Measurements from ENCODE around the gene ZNF668. TPM values are rescaled to one million over a fixed set of nuclear protein-coding genes. Genes with fewer than 3 reads are reported as not detected.

ZNF668 gene
- total RNA-seq, 2 experiments from 2014 or later = 9.5 to 10.1 TPM

DNA sequence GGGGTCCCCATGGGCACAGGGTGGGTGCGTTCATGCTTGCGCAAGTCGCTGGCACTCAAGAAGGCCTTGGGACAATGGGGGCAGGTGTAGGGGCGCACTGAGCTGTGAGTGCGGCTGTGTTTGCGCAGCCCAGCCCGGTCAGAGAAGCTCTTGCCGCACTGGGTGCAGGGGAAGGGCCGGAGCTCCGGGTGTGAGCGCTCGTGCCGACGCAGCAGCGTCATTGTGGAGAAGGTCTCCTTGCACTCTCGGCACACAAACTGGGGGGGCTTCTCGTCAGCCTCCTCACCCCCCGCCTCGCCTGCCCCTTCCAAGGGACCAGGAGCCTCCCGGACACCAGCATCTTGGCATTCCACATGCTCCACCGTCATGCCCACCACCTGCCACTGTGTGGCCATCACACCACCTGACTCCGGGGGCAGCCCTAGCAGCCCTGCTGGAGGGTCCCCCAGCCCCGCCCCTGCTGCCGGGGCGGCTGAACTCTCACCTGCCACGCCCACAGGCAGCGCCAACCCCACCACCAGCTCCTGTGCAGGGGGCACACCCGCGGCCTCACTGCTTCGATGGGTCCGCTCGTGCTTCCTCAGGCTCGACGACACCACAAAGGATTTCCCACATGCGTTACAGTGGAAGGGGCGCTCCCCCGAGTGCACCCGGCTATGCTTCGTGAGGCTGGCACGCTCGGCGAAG lies 12.8 kb downstream of the ZNF668 start:
- Mint-ChIP-seq H3K4me1 (ENCODE audit: low read depth) (peaks cover 31% of the 10 kb centered on the region), H3K4me3 (no peak overlapping the region), H3K27me3 (ENCODE audit: low read depth) (no peaks in the 10 kb centered on the region), H3K9me3 (no peaks in the 10 kb centered on the region), H3K27ac (no peak overlapping the region), H3K36me3 (ENCODE audit: low read depth) (peaks cover 19% of the 10 kb centered on the region)
- DNase-seq = no peak
- intact Hi-C loops (cut with micrococcal nuclease) = no loop called here
- CTCF ChIA-PET = no interaction called here

DNA sequence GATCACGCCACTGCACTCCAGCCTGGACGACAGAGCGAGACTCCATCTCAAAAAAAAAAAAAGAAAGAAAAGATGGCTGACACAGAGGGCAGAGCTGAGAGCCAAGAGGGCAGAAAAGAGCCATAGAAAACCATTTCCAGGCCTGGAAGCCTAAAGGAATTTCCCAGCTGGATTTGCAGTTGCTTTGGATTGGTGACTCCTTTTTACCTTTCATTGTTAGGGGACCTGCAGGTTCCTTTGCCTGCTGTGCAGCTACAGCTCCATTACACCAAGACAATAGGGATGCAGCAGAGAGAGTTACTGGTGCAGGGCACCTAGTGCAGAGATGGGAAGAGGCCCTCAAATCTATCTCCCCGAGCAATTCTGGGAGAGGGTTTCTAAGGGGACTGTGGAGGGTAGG lies 18.4 kb downstream of the ZNF668 start:
- intact Hi-C loops (cut with micrococcal nuclease) = no loop called here
- Mint-ChIP-seq H3K9me3 (no peaks in the 10 kb centered on the region), H3K4me1 (ENCODE audit: low read depth) (no peaks in the 10 kb centered on the region), H3K27ac (no peak overlapping the region), H3K4me3 (no peak overlapping the region), H3K27me3 (ENCODE audit: low read depth) (peaks cover 2% of the 10 kb centered on the region), H3K36me3 (ENCODE audit: low read depth) (peaks cover 5% of the 10 kb centered on the region)
- no peak for DNase-seq
- CTCF ChIA-PET = no interaction called here

DNA sequence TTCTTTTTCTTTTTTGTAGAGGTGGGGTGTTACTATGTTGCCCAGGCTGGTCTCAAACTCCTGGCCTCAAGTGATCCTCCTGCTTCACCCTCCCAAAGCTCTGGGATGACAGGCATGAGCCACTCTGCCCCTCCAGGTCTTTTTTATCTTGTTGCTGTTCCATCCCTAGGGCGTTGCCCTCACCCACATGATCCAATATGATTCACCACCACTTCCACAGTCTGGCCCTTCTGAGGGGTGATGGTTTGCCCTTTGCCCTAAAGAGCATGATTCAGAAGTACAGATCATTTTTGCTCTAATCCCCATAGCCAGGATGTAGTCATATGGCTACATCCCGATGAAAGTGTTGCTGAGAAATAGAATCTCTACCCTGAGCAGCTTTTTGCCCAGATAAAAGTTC lies 21.9 kb downstream of the ZNF668 start:
- intact Hi-C loops (cut with micrococcal nuclease) = no loop called here
- no peak overlapping the region for H3K27ac Mint-ChIP-seq
- DNase-seq = no peak
- no peaks in the 10 kb centered on the region for H3K9me3 Mint-ChIP-seq
- H3K4me1 Mint-ChIP-seq (ENCODE audit: low read depth) = no peaks in the 10 kb centered on the region
- no peaks in the 10 kb centered on the region for H3K36me3 Mint-ChIP-seq (ENCODE audit: low read depth)
- H3K27me3 Mint-ChIP-seq (ENCODE audit: low read depth) = peaks cover 2% of the 10 kb centered on the region
- CTCF ChIA-PET = no interaction called here
- no peak overlapping the region for H3K4me3 Mint-ChIP-seq

DNA sequence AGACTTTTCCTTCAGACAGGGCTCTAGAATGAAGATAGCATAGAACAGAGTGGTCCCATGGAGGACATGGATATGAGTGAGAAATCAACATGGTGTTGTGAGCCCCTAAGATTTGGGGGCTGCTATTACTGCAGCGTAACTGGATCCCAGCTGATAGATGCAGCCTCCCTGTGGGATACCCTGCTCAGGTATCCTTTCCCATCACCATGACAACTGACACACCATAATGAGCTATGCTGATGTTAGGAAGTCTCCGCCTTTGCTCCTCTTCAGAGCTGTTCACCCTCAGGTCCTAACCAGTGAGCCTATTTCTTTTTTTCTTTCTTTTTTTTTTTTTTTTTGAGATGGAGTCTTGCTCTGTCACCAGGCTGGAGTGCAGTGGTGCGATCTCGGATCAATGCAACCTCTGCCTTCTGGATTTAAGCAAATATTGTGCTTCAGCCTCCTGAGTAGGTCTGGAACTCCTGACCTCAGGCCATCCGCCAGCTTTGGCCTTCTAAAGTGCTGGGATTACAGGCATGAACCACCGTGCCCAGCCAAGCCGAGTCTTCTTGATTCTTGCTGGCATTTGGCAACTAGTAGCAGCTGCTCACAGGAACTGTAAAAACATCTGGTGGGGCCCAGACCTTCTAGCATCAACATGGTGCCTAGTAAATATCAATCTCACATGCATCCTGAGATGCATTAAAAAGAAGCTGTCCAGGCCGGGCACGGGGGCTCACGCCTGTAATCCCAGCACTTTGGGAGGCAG lies 23.6 kb downstream of the ZNF668 start:
- peaks cover 2% of the 10 kb centered on the region for H3K27me3 Mint-ChIP-seq (ENCODE audit: low read depth)
- CTCF ChIA-PET = no interaction called here
- no peak for DNase-seq
- H3K36me3 Mint-ChIP-seq (ENCODE audit: low read depth) = no peaks in the 10 kb centered on the region
- H3K4me1 Mint-ChIP-seq (ENCODE audit: low read depth) = no peaks in the 10 kb centered on the region
- intact Hi-C loops (cut with micrococcal nuclease) = no loop called here
- H3K4me3 Mint-ChIP-seq = no peak overlapping the region
- no peak overlapping the region for H3K27ac Mint-ChIP-seq
- no peaks in the 10 kb centered on the region for H3K9me3 Mint-ChIP-seq

GRCh38 chr16:31043898-31044481 lies 30.1 kb downstream of the ZNF668 start:
- no peak overlapping the region for H3K27ac Mint-ChIP-seq
- DNase-seq = no peak
- intact Hi-C loops (cut with micrococcal nuclease) = no loop called here
- peaks cover 3% of the 10 kb centered on the region for H3K36me3 Mint-ChIP-seq (ENCODE audit: low read depth)
- no peaks in the 10 kb centered on the region for H3K9me3 Mint-ChIP-seq
- CTCF ChIA-PET = interaction anchor here (1.0 kb wide), 1 partner anchor 15 kb away, joined by 4 read pairs; no protein-coding TSS in a partner anchor
- H3K4me1 Mint-ChIP-seq (ENCODE audit: low read depth) = no peaks in the 10 kb centered on the region
- H3K27me3 Mint-ChIP-seq (ENCODE audit: low read depth) = no peaks in the 10 kb centered on the region
- H3K4me3 Mint-ChIP-seq = no peak overlapping the region

- no peak overlapping the region for H3K27ac Mint-ChIP-seq
- no peaks in the 10 kb centered on the region for H3K4me1 Mint-ChIP-seq (ENCODE audit: low read depth)
- H3K9me3 Mint-ChIP-seq = no peaks in the 10 kb centered on the region
- peaks cover 8% of the 10 kb centered on the region for H3K36me3 Mint-ChIP-seq (ENCODE audit: low read depth)
- CTCF ChIA-PET = interaction anchor here (1.0 kb wide), 1 partner anchor 15 kb away, joined by 4 read pairs; no protein-coding TSS in a partner anchor
- no peak for DNase-seq
- no peaks in the 10 kb centered on the region for H3K27me3 Mint-ChIP-seq (ENCODE audit: low read depth)
- intact Hi-C loops (cut with micrococcal nuclease) = no loop called here
- no peak overlapping the region for H3K4me3 Mint-ChIP-seq
Observed at GRCh38 chr16:31043352-31043751, 30.7 kb downstream of the ZNF668 start.

DNA sequence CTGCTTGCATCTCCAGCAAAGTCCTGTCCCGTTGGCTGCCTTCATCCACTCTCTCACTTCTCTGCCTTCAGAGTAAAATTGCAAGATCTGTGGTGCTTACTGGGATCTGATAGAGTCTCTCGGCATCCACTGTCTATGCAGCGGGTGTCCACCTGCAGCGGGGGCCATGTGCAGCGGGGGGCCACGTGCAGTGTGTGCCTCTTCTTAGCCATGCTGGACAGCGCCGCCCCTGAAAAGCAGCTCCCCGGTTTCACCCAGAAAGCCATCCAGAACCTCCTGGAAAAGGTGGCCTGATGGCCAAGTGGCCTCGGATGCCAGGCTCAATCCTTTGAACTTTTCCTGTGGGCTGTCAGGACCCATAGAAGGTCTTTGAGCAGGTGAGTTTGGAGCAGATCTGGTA lies 31.2 kb downstream of the ZNF668 start:
- H3K4me1 Mint-ChIP-seq (ENCODE audit: low read depth) = no peaks in the 10 kb centered on the region
- H3K27me3 Mint-ChIP-seq (ENCODE audit: low read depth) = no peaks in the 10 kb centered on the region
- intact Hi-C loops (cut with micrococcal nuclease) = no loop called here
- no peak for DNase-seq
- no peak overlapping the region for H3K4me3 Mint-ChIP-seq
- no peaks in the 10 kb centered on the region for H3K9me3 Mint-ChIP-seq
- H3K27ac Mint-ChIP-seq = no peak overlapping the region
- H3K36me3 Mint-ChIP-seq (ENCODE audit: low read depth) = peaks cover 8% of the 10 kb centered on the region
- CTCF ChIA-PET = no interaction called here

GRCh38 chr16:31038993-31039392 lies 35.0 kb downstream of the ZNF668 start:
- Mint-ChIP-seq H3K27me3 (ENCODE audit: low read depth) (no peaks in the 10 kb centered on the region), H3K36me3 (ENCODE audit: low read depth) (peaks cover 13% of the 10 kb centered on the region), H3K4me3 (no peak overlapping the region), H3K9me3 (no peaks in the 10 kb centered on the region), H3K27ac (no peak overlapping the region), H3K4me1 (ENCODE audit: low read depth) (peaks cover 15% of the 10 kb centered on the region)
- CTCF ChIA-PET = interaction anchor here (1.6 kb wide), 1 partner anchor 97 kb away, joined by 5 read pairs; no protein-coding TSS in a partner anchor
- no peak for DNase-seq
- intact Hi-C loops (cut with micrococcal nuclease) = no loop called here

DNA sequence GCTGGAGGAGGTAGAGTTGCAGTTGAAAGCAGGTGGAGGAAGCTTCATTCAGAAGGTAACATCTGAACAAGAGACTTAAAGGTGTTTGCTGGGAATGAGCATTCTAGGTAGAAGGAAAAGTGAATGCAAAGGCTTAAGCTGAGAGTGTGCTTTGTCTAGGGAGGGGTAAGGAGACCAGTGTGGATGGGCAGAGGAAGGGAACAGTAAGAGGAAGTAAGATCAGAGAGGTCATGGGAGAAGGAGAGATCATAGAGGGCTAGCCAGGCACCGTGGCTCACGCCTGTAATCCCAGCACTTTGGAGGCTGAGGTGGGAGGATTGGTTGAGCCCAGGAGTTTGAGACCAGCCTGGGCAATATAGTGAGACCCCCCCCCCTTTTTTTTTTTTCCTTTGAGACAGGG lies 37.3 kb downstream of the ZNF668 start:
- Mint-ChIP-seq H3K9me3 (no peaks in the 10 kb centered on the region), H3K27ac (no peak overlapping the region), H3K4me3 (no peak overlapping the region), H3K27me3 (ENCODE audit: low read depth) (no peaks in the 10 kb centered on the region), H3K36me3 (ENCODE audit: low read depth) (peaks cover 15% of the 10 kb centered on the region), H3K4me1 (ENCODE audit: low read depth) (peaks cover 22% of the 10 kb centered on the region)
- no peak for DNase-seq
- CTCF ChIA-PET = no interaction called here
- intact Hi-C loops (cut with micrococcal nuclease) = no loop called here

DNA sequence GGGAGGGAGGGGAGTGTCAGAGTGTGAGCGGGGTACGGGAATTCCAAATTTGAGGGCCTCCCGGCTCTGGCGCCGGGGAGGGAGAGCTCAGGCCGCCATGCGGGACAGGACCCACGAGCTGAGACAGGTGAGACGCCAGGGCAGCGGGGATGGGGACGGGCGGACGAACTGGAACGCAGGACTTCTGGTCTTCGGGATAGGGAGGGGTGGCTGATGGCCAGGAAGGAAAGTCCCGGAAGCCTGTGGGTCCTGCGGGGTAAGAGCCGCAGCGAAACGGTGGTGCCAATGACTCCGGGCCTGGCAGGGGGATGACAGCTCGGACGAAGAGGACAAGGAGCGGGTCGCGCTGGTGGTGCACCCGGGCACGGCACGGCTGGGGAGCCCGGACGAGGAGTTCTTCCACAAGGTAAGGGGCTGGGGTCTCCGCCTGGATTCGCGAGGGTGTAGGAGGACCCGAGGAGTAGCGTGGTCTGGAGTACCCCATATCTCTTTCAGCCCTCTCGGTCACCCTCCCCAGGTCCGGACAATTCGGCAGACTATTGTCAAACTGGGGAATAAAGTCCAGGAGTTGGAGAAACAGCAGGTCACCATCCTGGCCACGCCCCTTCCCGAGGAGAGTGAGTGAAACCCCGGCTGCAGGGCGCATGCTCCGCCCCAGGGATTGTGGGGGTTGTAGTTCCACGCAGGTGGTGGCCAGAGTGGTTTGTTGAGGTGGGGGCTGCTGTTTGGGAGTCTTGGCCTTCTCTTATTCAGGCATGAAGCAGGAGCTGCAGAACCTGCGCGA lies 40.1 kb downstream of the ZNF668 start:
- H3K27ac Mint-ChIP-seq = peak overlapping the region; percentile 93
- H3K4me1 Mint-ChIP-seq (ENCODE audit: low read depth) = peaks cover 22% of the 10 kb centered on the region
- intact Hi-C loops (cut with micrococcal nuclease) = loop anchor here (1.0 to 2.0 kb wide), 11 partner anchors 37 to 835 kb away; partner anchors contain the start of genes ARMC5, FBRS, FUS and KAT8
- CTCF ChIA-PET = interaction anchor here (0.5 to 0.6 kb wide), 2 partner anchors 49 to 951 kb away, joined by 3 to 4 read pairs; no protein-coding TSS in a partner anchor
- H3K9me3 Mint-ChIP-seq = no peaks in the 10 kb centered on the region
- H3K27me3 Mint-ChIP-seq (ENCODE audit: low read depth) = no peaks in the 10 kb centered on the region
- peak overlapping the region; percentile 96 for H3K4me3 Mint-ChIP-seq
- peak; percentile 94 for DNase-seq
- peaks cover 13% of the 10 kb centered on the region for H3K36me3 Mint-ChIP-seq (ENCODE audit: low read depth)

GRCh38 chr16:31032736-31033708 lies 41.0 kb downstream of the ZNF668 start, which contains the start of gene STX4:
Gene STX4, plus strand, starts transcription at chr16:31033558. Its CDS starts 248 bp downstream, at chr16:31033806.
- no peaks in the 10 kb centered on the region for H3K9me3 Mint-ChIP-seq
- peaks cover 9% of the 10 kb centered on the region for H3K36me3 Mint-ChIP-seq (ENCODE audit: low read depth)
- no peaks in the 10 kb centered on the region for H3K27me3 Mint-ChIP-seq (ENCODE audit: low read depth)
- H3K4me1 Mint-ChIP-seq (ENCODE audit: low read depth) = peaks cover 22% of the 10 kb centered on the region
- H3K27ac Mint-ChIP-seq = peak within 1 kb of the TSS; percentile 93
- intact Hi-C loops (cut with micrococcal nuclease) = loop anchor here (1.0 to 2.0 kb wide), 11 partner anchors 36 to 836 kb away; partner anchors contain the start of genes ARMC5, FBRS, FUS and KAT8
- peak; percentile 99 for DNase-seq
- peak within 1 kb of the TSS; percentile 96 for H3K4me3 Mint-ChIP-seq
- CTCF ChIA-PET = interaction anchor here (0.6 kb wide), 2 partner anchors 58 to 952 kb away, joined by 4 to 5 read pairs; no protein-coding TSS in a partner anchor

All from activated naive CD4-positive, alpha-beta T cell treated with anti-CD3 and anti-CD28 coated beads for 36 hours (primary cell).